GM23338 (cell line): ENCODE results near the gene SPHK1. TPM values are rescaled to one million over a fixed set of nuclear protein-coding genes. Genes with fewer than 3 reads are reported as not detected.

Source experiments
- ATAC-seq: fragments of 200-7000 bp; cut with Tn5 transposase; 3 replicates; pipeline ENCODE4 v1.9.1; 2020
- DNase-seq: peaks from one replicate; pipeline ENCODE4 v3.0.0-alpha.2; 2015; ENCODE audit warnings: low spot score
- H2AFZ ChIP-seq: fragments of 200-600 bp; sonication (generic); 2 replicates; pipeline ENCODE4 v1.8.0; 2016; ENCODE audit warnings: antibody characterized with exemption, mild to moderate bottlenecking, moderate library complexity
- H3F3A ChIP-seq: fragments of 200-600 bp; sonication (generic); replicated peaks from 2 replicates; pipeline ENCODE4 v1.8.0; 2017; ENCODE audit warnings: antibody characterized with exemption, mixed run types, low read depth
- H3K27ac ChIP-seq: fragments of 200-600 bp; sonication (generic); 2 replicates; pipeline ENCODE4 v1.6.1; 2016; ENCODE audit warnings: low read depth
- H3K27me3 ChIP-seq: fragments of 200-600 bp; sonication (generic); 2 replicates; pipeline ENCODE4 v1.8.0; 2016; ENCODE audit warnings: mild to moderate bottlenecking, mixed run types, moderate library complexity; ENCODE audit not compliant: insufficient read depth
- H3K36me3 ChIP-seq: fragments of 200-600 bp; sonication (generic); 2 replicates; pipeline ENCODE4 v1.8.0; 2016; ENCODE audit warnings: mild to moderate bottlenecking; ENCODE audit not compliant: insufficient read depth
- H3K4me1 ChIP-seq: fragments of 200-600 bp; sonication (generic); 2 replicates; pipeline ENCODE4 v1.8.0; 2016; ENCODE audit warnings: mild to moderate bottlenecking, moderate library complexity; ENCODE audit not compliant: insufficient read depth
- H3K4me2 ChIP-seq: fragments of 200-600 bp; sonication (generic); 2 replicates; pipeline ENCODE4 v1.7.1; 2017; ENCODE audit warnings: mixed run types
- H3K4me3 ChIP-seq: fragments of 200-600 bp; sonication (generic); 2 replicates; pipeline ENCODE4 v1.6.1; 2016; ENCODE audit warnings: mixed run types
- H3K79me2 ChIP-seq: fragments of 200-600 bp; sonication (generic); replicated peaks from 2 replicates; pipeline ENCODE4 v1.8.0; 2017; ENCODE audit warnings: mild to moderate bottlenecking; ENCODE audit not compliant: insufficient read depth
- H3K9me2 ChIP-seq: fragments of 200-600 bp; sonication (generic); 2 replicates; pipeline ENCODE4 v1.8.0; 2017; ENCODE audit not compliant: insufficient read depth
- H4K20me1 ChIP-seq: fragments of 200-600 bp; sonication (generic); replicated peaks from 2 replicates; pipeline ENCODE4 v1.8.0; 2017; ENCODE audit warnings: mild to moderate bottlenecking; ENCODE audit not compliant: insufficient read depth
- H3K27ac Mint-ChIP-seq: 2 replicates; pipeline ENCODE4 v1.8.0; 2020; ENCODE audit warnings: inconsistent platforms, mild to moderate bottlenecking, moderate library complexity, mixed read lengths
- H3K27me3 Mint-ChIP-seq: 3 replicates; pipeline ENCODE4 v1.8.0; 2022; ENCODE audit warnings: low read depth, mild to moderate bottlenecking, moderate library complexity, mixed read lengths, inconsistent platforms; ENCODE audit not compliant: insufficient read depth, poor library complexity
- H3K36me3 Mint-ChIP-seq: 3 replicates; pipeline ENCODE4 v1.8.0; 2021; ENCODE audit warnings: low read depth, mild to moderate bottlenecking, inconsistent platforms, moderate library complexity, mixed read lengths
- H3K4me1 Mint-ChIP-seq: 3 replicates; pipeline ENCODE4 v1.8.0; 2020; ENCODE audit warnings: mild to moderate bottlenecking, inconsistent platforms, mixed read lengths
- H3K4me3 Mint-ChIP-seq: 3 replicates; pipeline ENCODE4 v1.8.0; 2021; ENCODE audit warnings: moderate library complexity, mild to moderate bottlenecking, inconsistent platforms, mixed read lengths
- H3K9me3 Mint-ChIP-seq: 3 replicates; pipeline ENCODE4 v1.8.0; 2020; ENCODE audit warnings: moderate library complexity, mild to moderate bottlenecking, inconsistent platforms, mixed read lengths
- CREB1 ChIP-seq: fragments of 250-450 bp; sonication (Bioruptor Pico); IDR thresholded peaks from 2 replicates; pipeline ENCODE4 v1.5.0; 2020; ENCODE audit warnings: low read depth, mild to moderate bottlenecking, moderate library complexity
- NANOG ChIP-seq: IDR thresholded peaks from 2 replicates; pipeline ENCODE4 v1.6.1; 2016; ENCODE audit warnings: antibody characterized with exemption, borderline replicate concordance
- POLR2AphosphoS5 ChIP-seq: IDR thresholded peaks from 2 replicates; pipeline ENCODE4 v1.6.1; 2016; ENCODE audit warnings: antibody characterized with exemption, low read depth
- STAT1 ChIP-seq: IDR thresholded peaks from one replicate; pipeline ENCODE4 v1.6.1; 2016; ENCODE audit warnings: antibody characterized with exemption; ENCODE audit not compliant: unreplicated experiment
- ZNF114 ChIP-seq: fragments of 250-450 bp; sonication (Bioruptor Pico); IDR thresholded peaks from 2 replicates; pipeline ENCODE4 v1.5.0; 2020; ENCODE audit warnings: mild to moderate bottlenecking, moderate library complexity
- polyA plus RNA-seq: library from polyadenylated mRNA; unstranded; fragments of >200 nt; fragmentation: Nextera tagmentation; extraction: Ambion mirVana; gene quantifications from 2 replicates; pipeline ENCODE4 v1.2.1, GENCODE V29; 2016
- total RNA-seq: library from RNA; depleted of rRNA; stranded (reverse); fragments of >200 nt; shearing (Covaris generic); gene quantifications from 2 replicates; pipeline ENCODE4 v1.2.3, GENCODE V29; 2014
- TF ChIP-seq, protein P1 (sequence below): fragments of 250-450 bp; sonication (Bioruptor Pico); IDR thresholded peaks from 2 replicates; pipeline ENCODE4 v1.5.0; 2020; ENCODE audit warnings: mild to moderate bottlenecking, moderate library complexity
- TF ChIP-seq, protein P2 (sequence below), 2 experiments: fragments of 200-600 bp in 1 of 2; sonication (generic) in 1 of 2; conservative IDR thresholded peaks; 2 replicates each; pipeline versions ENCODE4 v1.5.1 to v1.6.1; 2016 to 2017; ENCODE audit warnings: antibody characterized with exemption in 2 of 2, low read depth in 2 of 2, mild to moderate bottlenecking in 2 of 2, moderate library complexity in 1 of 2

The SPHK1 gene
- total and polyA plus RNA-seq, 2 experiments from 2014 or later: 1.3 to 3.2 TPM

DNA sequence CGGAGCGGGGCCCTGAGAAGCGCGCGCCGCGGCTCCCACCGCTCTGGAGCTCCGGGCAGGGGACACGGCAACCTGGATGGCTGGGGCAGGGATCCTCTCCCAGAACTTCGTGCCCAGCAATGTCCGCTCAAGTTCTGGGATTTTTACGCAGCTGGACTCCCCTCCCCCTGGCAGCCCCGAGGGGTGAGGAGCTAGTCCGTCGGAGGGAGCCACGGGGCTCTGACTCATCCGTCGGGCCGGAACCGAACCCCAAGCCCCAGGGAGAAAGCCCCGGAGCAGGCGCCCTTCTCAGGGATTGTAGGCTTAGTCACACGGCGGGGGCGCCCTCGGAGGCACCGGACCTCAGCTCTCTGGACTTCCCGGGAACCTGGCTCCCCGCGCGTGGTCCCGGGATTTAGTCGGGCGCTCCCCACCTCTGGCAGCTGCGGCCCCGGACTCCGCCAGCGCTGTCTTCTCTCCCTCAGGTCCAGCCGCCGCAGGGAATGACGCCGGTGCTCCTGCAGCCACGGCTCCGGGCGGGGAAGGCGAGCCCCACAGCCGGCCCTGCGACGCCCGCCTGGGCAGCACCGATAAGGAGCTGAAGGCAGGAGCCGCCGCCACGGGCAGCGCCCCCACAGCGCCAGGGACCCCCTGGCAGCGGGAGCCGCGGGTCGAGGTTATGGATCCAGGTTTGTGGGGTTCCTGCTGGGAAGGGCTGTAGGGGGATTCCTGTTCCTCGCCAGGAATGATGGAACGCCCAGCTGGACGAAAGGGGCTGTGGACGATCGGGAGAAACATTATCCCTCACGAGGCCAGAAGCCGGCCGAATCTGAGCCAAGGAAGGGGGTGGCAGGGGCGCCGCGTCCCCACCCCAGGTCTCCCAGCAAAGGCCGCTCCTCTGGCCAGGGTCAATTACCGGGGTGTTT lies 830 bp downstream of the SPHK1 start (continued):
- TF ChIP-seq, protein P1, sequence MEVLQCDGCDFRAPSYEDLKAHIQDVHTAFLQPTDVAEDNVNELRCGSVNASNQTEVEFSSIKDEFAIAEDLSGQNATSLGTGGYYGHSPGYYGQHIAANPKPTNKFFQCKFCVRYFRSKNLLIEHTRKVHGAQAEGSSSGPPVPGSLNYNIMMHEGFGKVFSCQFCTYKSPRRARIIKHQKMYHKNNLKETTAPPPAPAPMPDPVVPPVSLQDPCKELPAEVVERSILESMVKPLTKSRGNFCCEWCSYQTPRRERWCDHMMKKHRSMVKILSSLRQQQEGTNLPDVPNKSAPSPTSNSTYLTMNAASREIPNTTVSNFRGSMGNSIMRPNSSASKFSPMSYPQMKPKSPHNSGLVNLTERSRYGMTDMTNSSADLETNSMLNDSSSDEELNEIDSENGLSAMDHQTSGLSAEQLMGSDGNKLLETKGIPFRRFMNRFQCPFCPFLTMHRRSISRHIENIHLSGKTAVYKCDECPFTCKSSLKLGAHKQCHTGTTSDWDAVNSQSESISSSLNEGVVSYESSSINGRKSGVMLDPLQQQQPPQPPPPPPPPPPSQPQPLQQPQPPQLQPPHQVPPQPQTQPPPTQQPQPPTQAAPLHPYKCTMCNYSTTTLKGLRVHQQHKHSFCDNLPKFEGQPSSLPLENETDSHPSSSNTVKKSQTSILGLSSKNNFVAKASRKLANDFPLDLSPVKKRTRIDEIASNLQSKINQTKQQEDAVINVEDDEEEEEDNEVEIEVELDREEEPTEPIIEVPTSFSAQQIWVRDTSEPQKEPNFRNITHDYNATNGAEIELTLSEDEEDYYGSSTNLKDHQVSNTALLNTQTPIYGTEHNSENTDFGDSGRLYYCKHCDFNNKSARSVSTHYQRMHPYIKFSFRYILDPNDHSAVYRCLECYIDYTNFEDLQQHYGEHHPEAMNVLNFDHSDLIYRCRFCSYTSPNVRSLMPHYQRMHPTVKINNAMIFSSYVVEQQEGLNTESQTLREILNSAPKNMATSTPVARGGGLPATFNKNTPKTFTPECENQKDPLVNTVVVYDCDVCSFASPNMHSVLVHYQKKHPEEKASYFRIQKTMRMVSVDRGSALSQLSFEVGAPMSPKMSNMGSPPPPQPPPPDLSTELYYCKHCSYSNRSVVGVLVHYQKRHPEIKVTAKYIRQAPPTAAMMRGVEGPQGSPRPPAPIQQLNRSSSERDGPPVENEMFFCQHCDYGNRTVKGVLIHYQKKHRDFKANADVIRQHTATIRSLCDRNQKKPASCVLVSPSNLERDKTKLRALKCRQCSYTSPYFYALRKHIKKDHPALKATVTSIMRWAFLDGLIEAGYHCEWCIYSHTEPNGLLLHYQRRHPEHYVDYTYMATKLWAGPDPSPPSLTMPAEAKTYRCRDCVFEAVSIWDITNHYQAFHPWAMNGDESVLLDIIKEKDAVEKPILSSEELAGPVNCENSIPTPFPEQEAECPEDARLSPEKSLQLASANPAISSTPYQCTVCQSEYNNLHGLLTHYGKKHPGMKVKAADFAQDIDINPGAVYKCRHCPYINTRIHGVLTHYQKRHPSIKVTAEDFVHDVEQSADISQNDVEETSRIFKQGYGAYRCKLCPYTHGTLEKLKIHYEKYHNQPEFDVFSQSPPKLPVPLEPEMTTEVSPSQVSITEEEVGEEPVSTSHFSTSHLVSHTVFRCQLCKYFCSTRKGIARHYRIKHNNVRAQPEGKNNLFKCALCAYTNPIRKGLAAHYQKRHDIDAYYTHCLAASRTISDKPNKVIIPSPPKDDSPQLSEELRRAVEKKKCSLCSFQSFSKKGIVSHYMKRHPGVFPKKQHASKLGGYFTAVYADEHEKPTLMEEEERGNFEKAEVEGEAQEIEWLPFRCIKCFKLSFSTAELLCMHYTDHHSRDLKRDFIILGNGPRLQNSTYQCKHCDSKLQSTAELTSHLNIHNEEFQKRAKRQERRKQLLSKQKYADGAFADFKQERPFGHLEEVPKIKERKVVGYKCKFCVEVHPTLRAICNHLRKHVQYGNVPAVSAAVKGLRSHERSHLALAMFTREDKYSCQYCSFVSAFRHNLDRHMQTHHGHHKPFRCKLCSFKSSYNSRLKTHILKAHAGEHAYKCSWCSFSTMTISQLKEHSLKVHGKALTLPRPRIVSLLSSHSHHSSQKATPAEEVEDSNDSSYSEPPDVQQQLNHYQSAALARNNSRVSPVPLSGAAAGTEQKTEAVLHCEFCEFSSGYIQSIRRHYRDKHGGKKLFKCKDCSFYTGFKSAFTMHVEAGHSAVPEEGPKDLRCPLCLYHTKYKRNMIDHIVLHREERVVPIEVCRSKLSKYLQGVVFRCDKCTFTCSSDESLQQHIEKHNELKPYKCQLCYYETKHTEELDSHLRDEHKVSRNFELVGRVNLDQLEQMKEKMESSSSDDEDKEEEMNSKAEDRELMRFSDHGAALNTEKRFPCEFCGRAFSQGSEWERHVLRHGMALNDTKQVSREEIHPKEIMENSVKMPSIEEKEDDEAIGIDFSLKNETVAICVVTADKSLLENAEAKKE: no peak
- TF ChIP-seq NANOG: no peak
- TF ChIP-seq ZNF114 (CRISPR knock-in tag): no peak
- TF ChIP-seq STAT1: no peak
- no peak for TF ChIP-seq CREB1 (CRISPR knock-in tag)

DNA sequence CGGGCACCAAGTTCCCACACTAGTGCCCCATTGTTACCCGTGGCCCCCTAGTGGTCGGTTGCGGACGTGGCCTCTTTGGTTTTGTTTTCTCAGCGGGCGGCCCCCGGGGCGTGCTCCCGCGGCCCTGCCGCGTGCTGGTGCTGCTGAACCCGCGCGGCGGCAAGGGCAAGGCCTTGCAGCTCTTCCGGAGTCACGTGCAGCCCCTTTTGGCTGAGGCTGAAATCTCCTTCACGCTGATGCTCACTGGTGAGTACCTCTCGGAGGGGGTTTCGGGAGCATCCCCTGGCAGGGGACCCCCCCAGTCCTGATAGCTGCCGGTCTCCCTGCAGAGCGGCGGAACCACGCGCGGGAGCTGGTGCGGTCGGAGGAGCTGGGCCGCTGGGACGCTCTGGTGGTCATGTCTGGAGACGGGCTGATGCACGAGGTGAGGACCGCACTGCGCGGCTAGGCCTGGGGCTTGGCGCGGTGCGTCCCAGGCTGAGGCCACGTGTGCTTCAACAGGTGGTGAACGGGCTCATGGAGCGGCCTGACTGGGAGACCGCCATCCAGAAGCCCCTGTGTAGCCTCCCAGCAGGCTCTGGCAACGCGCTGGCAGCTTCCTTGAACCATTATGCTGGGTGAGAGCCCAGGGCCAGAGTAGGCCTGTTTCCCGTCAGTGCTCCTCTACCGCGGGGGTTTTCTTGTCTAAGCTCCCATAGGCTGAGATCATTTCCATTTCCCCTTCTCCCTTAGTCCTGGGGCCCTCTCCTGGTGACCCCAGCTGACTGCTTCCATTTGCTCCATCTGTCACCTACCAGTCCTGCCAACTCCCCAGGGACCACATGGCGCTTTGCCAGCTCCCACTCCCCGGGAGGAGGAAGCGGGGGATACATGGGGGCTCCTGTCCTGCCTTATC lies 1.7 kb downstream of the SPHK1 start:
- Histone ChIP-seq H3K4me3 (peak overlapping the region; percentile 84), H3K27ac (no peak overlapping the region)

More for the DNA sequence above, 1.7 kb downstream of the SPHK1 start:
- peak; percentile 93 for DNase-seq
- Mint-ChIP-seq H3K27me3 (peaks cover 55% of the 10 kb centered on the region), H3K4me1 (peaks cover 33% of the 10 kb centered on the region), H3K36me3 (peaks cover 20% of the 10 kb centered on the region; the same call in 2 of the 3 replicates), H3K4me3 (no peak overlapping the region), H3K27ac (no peak overlapping the region), H3K9me3 (no peaks in the 10 kb centered on the region; the same call in 1 of the 3 replicates)
- Histone ChIP-seq H3K27me3 (peaks cover 54% of the 10 kb centered on the region), H3K4me1 (peaks cover 28% of the 10 kb centered on the region), H3K4me2 (peak overlapping the region; percentile 84; the same call in 1 of the 2 replicates), H3F3A (peaks cover 17% of the 10 kb centered on the region), H4K20me1 (no peaks in the 10 kb centered on the region), H3K36me3 (no peaks in the 10 kb centered on the region), H3K79me2 (no peaks in the 10 kb centered on the region), H2AFZ (peak overlapping the region; percentile 59; the same call in 1 of the 2 replicates), H3K9me2 (no peaks in the 10 kb centered on the region)
- peak; percentile 5 for ATAC-seq
- TF ChIP-seq POLR2AphosphoS5: no peak
- TF ChIP-seq, protein P2, sequence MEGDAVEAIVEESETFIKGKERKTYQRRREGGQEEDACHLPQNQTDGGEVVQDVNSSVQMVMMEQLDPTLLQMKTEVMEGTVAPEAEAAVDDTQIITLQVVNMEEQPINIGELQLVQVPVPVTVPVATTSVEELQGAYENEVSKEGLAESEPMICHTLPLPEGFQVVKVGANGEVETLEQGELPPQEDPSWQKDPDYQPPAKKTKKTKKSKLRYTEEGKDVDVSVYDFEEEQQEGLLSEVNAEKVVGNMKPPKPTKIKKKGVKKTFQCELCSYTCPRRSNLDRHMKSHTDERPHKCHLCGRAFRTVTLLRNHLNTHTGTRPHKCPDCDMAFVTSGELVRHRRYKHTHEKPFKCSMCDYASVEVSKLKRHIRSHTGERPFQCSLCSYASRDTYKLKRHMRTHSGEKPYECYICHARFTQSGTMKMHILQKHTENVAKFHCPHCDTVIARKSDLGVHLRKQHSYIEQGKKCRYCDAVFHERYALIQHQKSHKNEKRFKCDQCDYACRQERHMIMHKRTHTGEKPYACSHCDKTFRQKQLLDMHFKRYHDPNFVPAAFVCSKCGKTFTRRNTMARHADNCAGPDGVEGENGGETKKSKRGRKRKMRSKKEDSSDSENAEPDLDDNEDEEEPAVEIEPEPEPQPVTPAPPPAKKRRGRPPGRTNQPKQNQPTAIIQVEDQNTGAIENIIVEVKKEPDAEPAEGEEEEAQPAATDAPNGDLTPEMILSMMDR (conservative IDR thresholded peaks at IDR 0.05; ENCODE audit: low read depth in 2 of 2): peak; percentile 73 to 78
